OCI-LY1 (cell line): ENCODE data around the gene ABCD3.

Experiments used
- CTCF ChIP-seq: fragments of 200-600 bp; sonication (generic), shearing (Covaris generic); IDR thresholded peaks from 2 replicates; pipeline ENCODE4 v1.5.1; 2017; ENCODE audit warnings: mild to moderate bottlenecking, antibody characterized with exemption, low read length, moderate library complexity, mixed read lengths
- EZH2 ChIP-seq: fragments of 200-600 bp; sonication (generic), shearing (Covaris generic); IDR thresholded peaks from 2 replicates; pipeline ENCODE4 v1.8.0; 2017; ENCODE audit warnings: borderline replicate concordance, mixed run types, mild to moderate bottlenecking, antibody characterized with exemption, low read length, moderate library complexity, mixed read lengths

GRCh38 chr1:94394247-94394646 lies 23.9 kb upstream of the ABCD3 start:
- TF ChIP-seq CTCF (no peak), EZH2 (no peak)
